Spleen (tissue), 11 donors: ENCODE data around the gene GRK4. TPM values are rescaled to one million over a fixed set of nuclear protein-coding genes. Genes with fewer than 3 reads are reported as not detected.

ENCODE experiments used
- DNase-seq: peaks from one replicate; pipeline ENCODE4 v3.0.0-alpha.2; 2020
- H3K27ac ChIP-seq, 8 donors: fragments of 200-600 bp; sonication (generic) in 7 of 8; 1 replicate in 4 of 8; 2 replicates in 4 of 8; pipeline versions ENCODE4 v1.5.0 to v1.8.0; 2016 to 2021; ENCODE audit warnings: inconsistent platforms in 4 of 8, mild to moderate bottlenecking in 4 of 8, moderate library complexity in 1 of 8
- H3K27me3 ChIP-seq, 7 donors: fragments of 200-600 bp; sonication (generic) in 6 of 7; replicated peaks in 1 of 7; 1 replicate in 4 of 7; 2 replicates in 3 of 7; pipeline versions ENCODE4 v1.5.0 to v1.8.0; 2016 to 2021; ENCODE audit warnings: inconsistent platforms in 3 of 7, mild to moderate bottlenecking in 1 of 7
- H3K36me3 ChIP-seq, 6 donors: fragments of 200-600 bp; sonication (generic) in 5 of 6; 1 replicate in 4 of 6; 2 replicates in 2 of 6; pipeline versions ENCODE4 v1.5.0 to v1.8.0; 2016 to 2021; ENCODE audit warnings: inconsistent platforms in 2 of 6
- H3K4me1 ChIP-seq, 6 donors: fragments of 200-600 bp; sonication (generic) in 5 of 6; 1 replicate in 3 of 6; 2 replicates in 3 of 6; pipeline versions ENCODE4 v1.5.0 to v1.8.0; 2016 to 2021; ENCODE audit warnings: inconsistent platforms in 3 of 6
- H3K4me3 ChIP-seq, 8 donors: fragments of 200-600 bp; sonication (generic) in 7 of 8; 1 replicate in 4 of 8; 2 replicates in 4 of 8; pipeline versions ENCODE4 v1.5.0 to v1.8.0; 2016 to 2021; ENCODE audit warnings: inconsistent platforms in 4 of 8, mild to moderate bottlenecking in 4 of 8, moderate library complexity in 2 of 8
- H3K9me3 ChIP-seq, 8 donors: fragments of 200-600 bp; sonication (generic) in 7 of 8; 1 replicate in 4 of 8; 2 replicates in 4 of 8; pipeline versions ENCODE4 v1.5.0 to v1.8.0; 2016 to 2021; ENCODE audit warnings: inconsistent platforms in 4 of 8
- POLR2A ChIP-seq, 3 donors: fragments of 450-650 bp; IDR thresholded peaks; one replicate each; pipeline ENCODE4 v1.5.1; 2017; ENCODE audit warnings: antibody characterized with exemption in 3 of 3, mild to moderate bottlenecking in 1 of 3
- POLR2AphosphoS5 ChIP-seq, 3 donors: sonication (generic); formaldehyde crosslinking; IDR thresholded peaks; one replicate each; pipeline ENCODE4 v1.5.1; 2017; ENCODE audit warnings: antibody characterized with exemption in 3 of 3
- WGBS, 5 donors: extraction: QIAGEN DNeasy Blood & Tissue Kit in 3 of 5; methylation state at CpG; one replicate each; pipeline versions ENCODE4 v1.1.5 to v1.1.7; 2013 to 2018; 5-methylcytosine and 5-hydroxymethylcytosine counted together
- intact Hi-C: fragments of 100-400 bp; cut with DNase I; formaldehyde crosslinking; loops from one replicate; pipeline ENCODE4 v1.15.0; 2023; ENCODE audit warnings: low total_unique reads
- polyA plus RNA-seq, 3 donors: library from polyadenylated mRNA; stranded (reverse); fragments of 200-250 nt; gene quantifications; one replicate each; pipeline ENCODE4 v1.2.1, GENCODE V29; 2013
- total RNA-seq, 7 donors: library from RNA; depleted of rRNA in 3 of 7; stranded (reverse); fragments of >200 nt in 3 of 7; fragmentation: NEBNext Ultra II Directional in 4 of 7; extraction: Animal tissue kit (Norgen Biotek cat#: 25700) in 4 of 7; gene quantifications; one replicate each; pipeline versions ENCODE4 v1.1.0 to v1.2.1, GENCODE V29; 2016 to 2021
- TF ChIP-seq, protein P1 (sequence below), 11 experiments: fragments of 200-600 bp in 7 of 11; fragments of 450-650 bp in 4 of 11; sonication (generic) in 4 of 11; IDR thresholded peaks in 8 of 11; conservative IDR thresholded peaks in 3 of 11; 1 replicate in 7 of 11; 2 replicates in 4 of 11; pipeline versions ENCODE4 v1.4.0 to v1.8.0; 2016 to 2021; ENCODE audit warnings: antibody characterized with exemption in 11 of 11, inconsistent platforms in 4 of 11, mild to moderate bottlenecking in 1 of 11
- donor health status: healthy with polysubstance abuse.
- donor health status: DM: no; HTN: no; CAD: no; lungs with moderate emphysema.
- donor health status: DM: no; HTN: no; CAD: no.
- donor health status: Bipolar disorder and iron deficiency.
- donor health status: healthy.
- donor health status: DM: no; HTN: no; CAD: no.
- donor health status: DM: yes; HTN: yes; CAD: no.

Gene GRK4
- total and polyA plus RNA-seq, 10 donors: 1.0 to 4.3 (median 2.2) TPM

DNA sequence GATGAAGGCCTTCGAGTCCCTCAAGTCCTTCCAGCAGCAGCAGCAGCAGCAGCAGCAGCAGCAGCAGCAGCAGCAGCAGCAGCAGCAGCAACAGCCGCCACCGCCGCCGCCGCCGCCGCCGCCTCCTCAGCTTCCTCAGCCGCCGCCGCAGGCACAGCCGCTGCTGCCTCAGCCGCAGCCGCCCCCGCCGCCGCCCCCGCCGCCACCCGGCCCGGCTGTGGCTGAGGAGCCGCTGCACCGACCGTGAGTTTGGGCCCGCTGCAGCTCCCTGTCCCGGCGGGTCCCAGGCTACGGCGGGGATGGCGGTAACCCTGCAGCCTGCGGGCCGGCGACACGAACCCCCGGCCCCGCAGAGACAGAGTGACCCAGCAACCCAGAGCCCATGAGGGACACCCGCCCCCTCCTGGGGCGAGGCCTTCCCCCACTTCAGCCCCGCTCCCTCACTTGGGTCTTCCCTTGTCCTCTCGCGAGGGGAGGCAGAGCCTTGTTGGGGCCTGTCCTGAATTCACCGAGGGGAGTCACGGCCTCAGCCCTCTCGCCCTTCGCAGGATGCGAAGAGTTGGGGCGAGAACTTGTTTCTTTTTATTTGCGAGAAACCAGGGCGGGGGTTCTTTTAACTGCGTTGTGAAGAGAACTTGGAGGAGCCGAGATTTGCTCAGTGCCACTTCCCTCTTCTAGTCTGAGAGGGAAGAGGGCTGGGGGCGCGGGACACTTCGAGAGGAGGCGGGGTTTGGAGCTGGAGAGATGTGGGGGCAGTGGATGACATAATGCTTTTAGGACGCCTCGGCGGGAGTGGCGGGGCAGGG lies 111.7 kb downstream of the GRK4 start:
- no peak for DNase-seq
- Histone ChIP-seq H3K27ac (peak overlapping the region; percentile 77 to 96 (median 90)), H3K4me3 (peak overlapping the region; percentile 76 to 91 (median 82)), H3K9me3 (no peaks in the 10 kb centered on the region), H3K4me1 (peaks cover 33 to 61% (median 58%) of the 10 kb centered on the region in 6 donors), H3K36me3 (no peaks in the 10 kb centered on the region), H3K27me3 (no peaks in the 10 kb centered on the region)
- intact Hi-C loops: no loop called here
- WGBS, 5 donors: 0 to 1% (median 1%) methylated on average over 29 to 60 of the region's 60 CpGs
- TF ChIP-seq POLR2AphosphoS5 (IDR thresholded peaks at IDR 0.05) (peak; percentile 17 to 70 (median 59)), POLR2A (IDR thresholded peaks at IDR 0.05) (peak in 1 of 3 donors; percentile 28)
- TF ChIP-seq, protein P1, sequence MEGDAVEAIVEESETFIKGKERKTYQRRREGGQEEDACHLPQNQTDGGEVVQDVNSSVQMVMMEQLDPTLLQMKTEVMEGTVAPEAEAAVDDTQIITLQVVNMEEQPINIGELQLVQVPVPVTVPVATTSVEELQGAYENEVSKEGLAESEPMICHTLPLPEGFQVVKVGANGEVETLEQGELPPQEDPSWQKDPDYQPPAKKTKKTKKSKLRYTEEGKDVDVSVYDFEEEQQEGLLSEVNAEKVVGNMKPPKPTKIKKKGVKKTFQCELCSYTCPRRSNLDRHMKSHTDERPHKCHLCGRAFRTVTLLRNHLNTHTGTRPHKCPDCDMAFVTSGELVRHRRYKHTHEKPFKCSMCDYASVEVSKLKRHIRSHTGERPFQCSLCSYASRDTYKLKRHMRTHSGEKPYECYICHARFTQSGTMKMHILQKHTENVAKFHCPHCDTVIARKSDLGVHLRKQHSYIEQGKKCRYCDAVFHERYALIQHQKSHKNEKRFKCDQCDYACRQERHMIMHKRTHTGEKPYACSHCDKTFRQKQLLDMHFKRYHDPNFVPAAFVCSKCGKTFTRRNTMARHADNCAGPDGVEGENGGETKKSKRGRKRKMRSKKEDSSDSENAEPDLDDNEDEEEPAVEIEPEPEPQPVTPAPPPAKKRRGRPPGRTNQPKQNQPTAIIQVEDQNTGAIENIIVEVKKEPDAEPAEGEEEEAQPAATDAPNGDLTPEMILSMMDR (IDR thresholded peaks at IDR 0.05 in 8 of 11, conservative IDR thresholded peaks at IDR 0.05 in 3 of 11): no peak

DNA sequence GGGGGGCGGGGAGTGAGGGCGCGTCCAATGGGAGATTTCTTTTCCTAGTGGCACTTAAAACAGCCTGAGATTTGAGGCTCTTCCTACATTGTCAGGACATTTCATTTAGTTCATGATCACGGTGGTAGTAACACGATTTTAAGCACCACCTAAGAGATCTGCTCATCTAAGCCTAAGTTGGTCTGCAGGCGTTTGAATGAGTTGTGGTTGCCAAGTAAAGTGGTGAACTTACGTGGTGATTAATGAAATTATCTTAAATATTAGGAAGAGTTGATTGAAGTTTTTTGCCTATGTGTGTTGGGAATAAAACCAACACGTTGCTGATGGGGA lies 112.2 kb downstream of the GRK4 start:
- intact Hi-C loops: no loop called here
- peaks cover 33 to 66% (median 61%) of the 10 kb centered on the region in 6 donors for H3K4me1 ChIP-seq
- H3K27ac ChIP-seq: peak overlapping the region in 6 of 8 donors; percentile 77 to 96 (median 91)
- H3K9me3 ChIP-seq: no peaks in the 10 kb centered on the region
- H3K4me3 ChIP-seq: peak overlapping the region; percentile 76 to 91 (median 82)
- 1 to 4% (median 1%) methylated on average over 5 to 8 of the region's 8 CpGs for WGBS, 5 donors
- H3K27me3 ChIP-seq: no peaks in the 10 kb centered on the region
- DNase-seq: no peak
- no peaks in the 10 kb centered on the region for H3K36me3 ChIP-seq
- TF ChIP-seq, protein P1 (IDR thresholded peaks at IDR 0.05 in 8 of 11, conservative IDR thresholded peaks at IDR 0.05 in 3 of 11): no peak
- TF ChIP-seq POLR2AphosphoS5 (IDR thresholded peaks at IDR 0.05) (no peak), POLR2A (IDR thresholded peaks at IDR 0.05) (no peak)

DNA sequence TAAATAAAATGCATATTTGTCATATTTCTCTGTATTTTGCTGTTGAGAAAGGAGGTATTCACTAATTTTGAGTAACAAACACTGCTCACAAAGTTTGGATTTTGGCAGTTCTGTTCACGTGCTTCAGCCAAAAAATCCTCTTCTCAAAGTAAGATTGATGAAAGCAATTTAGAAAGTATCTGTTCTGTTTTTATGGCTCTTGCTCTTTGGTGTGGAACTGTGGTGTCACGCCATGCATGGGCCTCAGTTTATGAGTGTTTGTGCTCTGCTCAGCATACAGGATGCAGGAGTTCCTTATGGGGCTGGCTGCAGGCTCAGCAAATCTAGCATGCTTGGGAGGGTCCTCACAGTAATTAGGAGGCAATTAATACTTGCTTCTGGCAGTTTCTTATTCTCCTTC lies 114.4 kb downstream of the GRK4 start:
- H3K9me3 ChIP-seq: no peaks in the 10 kb centered on the region
- H3K27ac ChIP-seq: peak overlapping the region in 6 of 8 donors; percentile 4 to 60 (median 54)
- peak in 1 of 3 donors; percentile 11 for TF ChIP-seq POLR2AphosphoS5 (IDR thresholded peaks at IDR 0.05)
- TF ChIP-seq, protein P1 (IDR thresholded peaks at IDR 0.05 in 8 of 11, conservative IDR thresholded peaks at IDR 0.05 in 3 of 11): no peak
- H3K4me3 ChIP-seq: no peak overlapping the region
- H3K27me3 ChIP-seq: no peaks in the 10 kb centered on the region
- WGBS, 5 donors: 38 to 61% (median 54%) methylated on average over 2 of the region's 2 CpGs
- peaks cover 33 to 87% (median 66%) of the 10 kb centered on the region in 6 donors for H3K4me1 ChIP-seq
- intact Hi-C loops: no loop called here
- peak; percentile 71 for DNase-seq
- H3K36me3 ChIP-seq: no peaks in the 10 kb centered on the region

DNA sequence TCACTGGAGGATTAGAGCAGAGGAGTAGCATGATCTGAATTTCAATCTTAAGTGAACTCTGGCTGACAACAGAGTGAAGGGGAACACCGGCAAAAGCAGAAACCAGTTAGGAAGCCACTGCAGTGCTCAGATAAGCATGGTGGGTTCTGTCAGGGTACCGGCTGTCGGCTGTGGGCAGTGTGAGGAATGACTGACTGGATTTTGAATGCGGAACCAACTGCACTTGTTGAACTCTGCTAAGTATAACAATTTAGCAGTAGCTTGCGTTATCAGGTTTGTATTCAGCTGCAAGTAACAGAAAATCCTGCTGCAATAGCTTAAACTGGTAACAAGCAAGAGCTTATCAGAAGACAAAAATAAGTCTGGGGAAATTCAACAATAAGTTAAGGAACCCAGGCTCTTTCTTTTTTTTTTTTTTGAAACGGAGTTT lies 116.3 kb downstream of the GRK4 start:
- intact Hi-C loops: no loop called here
- Histone ChIP-seq H3K27ac (peak overlapping the region in 5 of 8 donors; percentile 14 to 60 (median 24)), H3K9me3 (no peaks in the 10 kb centered on the region), H3K4me3 (no peak overlapping the region), H3K27me3 (no peaks in the 10 kb centered on the region), H3K4me1 (peaks cover 28 to 89% (median 64%) of the 10 kb centered on the region in 6 donors), H3K36me3 (no peaks in the 10 kb centered on the region)
- DNase-seq: peak; percentile 69
- 30 to 54% (median 37%) methylated on average over 6 of the region's 6 CpGs for WGBS, 5 donors
- no peak for TF ChIP-seq POLR2A (IDR thresholded peaks at IDR 0.05)
- TF ChIP-seq POLR2AphosphoS5 (IDR thresholded peaks at IDR 0.05): peak in 1 of 3 donors; percentile 7
